ENCODE data around the gene TMEM184B.

DNA sequence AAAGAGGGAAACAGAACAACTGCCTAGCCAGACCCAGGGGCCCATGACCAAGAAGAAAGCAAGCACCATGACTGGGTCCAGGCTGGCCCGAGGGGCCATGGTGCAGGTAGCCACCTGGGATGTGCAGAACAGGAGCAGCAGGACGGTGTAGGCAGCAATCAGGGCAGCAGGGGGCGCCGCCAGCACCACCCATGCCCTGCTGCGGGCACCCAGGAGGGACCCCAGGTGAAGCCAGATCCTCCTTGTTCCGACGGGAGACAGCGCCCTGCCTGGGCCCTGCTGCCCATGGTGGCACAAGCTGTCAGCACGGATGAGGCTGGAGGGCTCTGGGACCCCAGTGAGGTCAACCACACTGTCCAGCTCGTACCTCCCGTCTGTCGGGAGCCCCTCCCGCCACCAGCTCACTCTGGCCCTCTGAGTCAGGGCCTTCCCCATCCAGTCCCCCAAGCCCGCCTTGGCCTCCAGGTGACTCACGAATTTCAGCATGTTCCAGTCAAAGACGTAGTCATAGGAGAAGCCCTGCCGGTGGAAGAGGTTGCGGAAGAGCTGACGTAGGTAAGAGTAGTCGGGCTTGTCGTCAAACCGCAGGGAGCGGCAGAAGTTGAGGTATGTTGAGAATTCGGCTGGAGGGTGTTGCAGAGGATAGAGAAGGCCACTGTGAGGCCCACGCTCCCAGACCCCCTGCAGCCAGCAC is 25.6 kb upstream of the TMEM184B start:
- TF ChIP-seq YY1 (IDR thresholded peaks at IDR 0.05; ENCODE audit: insufficient read depth, insufficient read length), result no peak
- TF ChIP-seq SUZ12 (IDR thresholded peaks at IDR 0.05; ENCODE audit: extremely low read depth, insufficient read depth, insufficient read length), result no peak

All from NT2/D1 (cell line).